GM21576 (cell line): ENCODE results near the gene CD86.
A peak's percentile ranks its signal among the peaks of the same experiment; 100 is the strongest.
"Not testable (repeated sequence)": the region's sequence is repeated elsewhere in the genome, so short reads cannot be mapped to it uniquely, and the experiment has no call there.

Experiments
- ATAC-seq: cut with Tn5 transposase; IDR thresholded peaks from one replicate; pipeline ENCODE4 v1.9.1; 2021; ENCODE audit warnings: mild to moderate bottlenecking, moderate library complexity; ENCODE audit not compliant: unreplicated experiment

The CD86 gene, protein sequence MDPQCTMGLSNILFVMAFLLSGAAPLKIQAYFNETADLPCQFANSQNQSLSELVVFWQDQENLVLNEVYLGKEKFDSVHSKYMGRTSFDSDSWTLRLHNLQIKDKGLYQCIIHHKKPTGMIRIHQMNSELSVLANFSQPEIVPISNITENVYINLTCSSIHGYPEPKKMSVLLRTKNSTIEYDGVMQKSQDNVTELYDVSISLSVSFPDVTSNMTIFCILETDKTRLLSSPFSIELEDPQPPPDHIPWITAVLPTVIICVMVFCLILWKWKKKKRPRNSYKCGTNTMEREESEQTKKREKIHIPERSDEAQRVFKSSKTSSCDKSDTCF

DNA sequence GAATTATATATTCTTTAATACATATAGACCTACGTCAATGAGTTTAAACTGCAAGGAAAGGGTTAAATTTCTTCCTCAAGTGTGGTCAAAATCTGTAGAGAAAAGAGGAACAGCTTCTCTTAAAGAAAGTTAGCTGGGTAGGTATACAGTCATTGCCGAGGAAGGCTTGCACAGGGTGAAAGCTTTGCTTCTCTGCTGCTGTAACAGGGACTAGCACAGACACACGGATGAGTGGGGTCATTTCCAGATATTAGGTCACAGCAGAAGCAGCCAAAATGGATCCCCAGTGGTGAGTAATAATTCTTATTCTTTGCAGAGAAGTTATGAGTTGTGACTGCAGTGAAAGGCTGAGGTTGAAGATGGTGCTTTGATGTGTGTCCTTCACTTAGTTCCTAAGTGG lies at the start of gene CD86:
TSS of gene CD86 (plus strand) at position 148 of the 400 bp plus-strand sequence. CDS start at position 276, 128 bp downstream.
- peak; percentile 94 for ATAC-seq

DNA sequence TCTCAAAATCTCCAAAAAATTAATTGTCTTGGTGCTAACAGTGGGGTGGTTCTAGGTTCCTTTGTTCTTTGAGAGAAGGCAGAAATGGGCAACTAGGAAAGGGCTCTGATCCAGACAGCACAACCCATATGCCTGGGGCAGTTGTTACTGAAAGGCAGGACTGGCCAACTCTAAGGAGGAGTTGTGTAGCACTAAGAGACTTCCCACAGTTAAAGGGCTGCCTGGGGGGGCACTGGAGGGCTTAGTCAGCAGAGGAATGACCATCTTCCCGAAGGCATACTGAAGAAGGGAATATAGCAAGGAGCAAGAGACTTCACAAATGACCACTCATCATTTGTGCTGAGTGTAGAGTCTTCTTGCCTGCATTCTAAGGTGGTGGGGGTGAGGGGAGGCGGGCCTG lies 48.9 kb upstream of the CD86 start:
- no peak for ATAC-seq

DNA sequence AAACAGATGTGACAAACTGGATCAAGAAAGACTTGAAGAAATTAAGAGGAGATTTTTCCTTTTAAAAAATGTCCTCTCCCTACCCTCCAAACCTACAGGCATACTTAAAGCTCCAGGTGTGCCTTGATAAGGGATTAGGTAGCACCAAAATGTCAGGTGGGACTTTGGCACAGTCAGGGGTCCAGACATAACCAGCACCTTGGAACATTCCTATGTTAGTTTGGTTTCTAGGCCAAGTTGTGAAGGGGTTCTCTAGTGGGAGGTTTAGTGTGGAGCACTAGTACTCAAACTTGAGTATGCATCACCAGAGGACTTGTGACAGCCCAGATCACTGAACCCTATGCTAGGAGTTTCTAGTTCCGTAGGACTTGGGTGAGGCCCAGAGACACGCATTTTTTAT lies 47.0 kb upstream of the CD86 start:
- ATAC-seq, result no peak

DNA sequence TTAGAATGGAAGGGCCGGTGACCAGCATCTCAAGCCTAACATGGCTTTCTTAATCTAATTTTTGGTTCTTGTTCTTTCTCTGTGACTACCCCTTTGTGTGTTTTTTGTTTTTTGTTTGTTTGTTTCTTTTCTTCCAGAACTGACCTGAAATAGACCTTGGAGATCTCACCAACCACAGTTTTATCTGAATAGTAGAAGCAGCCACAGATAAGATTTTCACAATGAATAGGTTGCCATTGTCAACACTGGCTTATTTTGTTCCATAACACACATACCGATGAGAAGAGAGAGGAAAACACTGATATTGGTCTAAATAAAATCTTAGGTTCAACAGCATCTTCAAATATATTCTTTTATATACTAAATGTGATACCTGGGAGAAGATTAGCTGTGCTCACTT lies 44.7 kb upstream of the CD86 start:
- ATAC-seq, result no peak

DNA sequence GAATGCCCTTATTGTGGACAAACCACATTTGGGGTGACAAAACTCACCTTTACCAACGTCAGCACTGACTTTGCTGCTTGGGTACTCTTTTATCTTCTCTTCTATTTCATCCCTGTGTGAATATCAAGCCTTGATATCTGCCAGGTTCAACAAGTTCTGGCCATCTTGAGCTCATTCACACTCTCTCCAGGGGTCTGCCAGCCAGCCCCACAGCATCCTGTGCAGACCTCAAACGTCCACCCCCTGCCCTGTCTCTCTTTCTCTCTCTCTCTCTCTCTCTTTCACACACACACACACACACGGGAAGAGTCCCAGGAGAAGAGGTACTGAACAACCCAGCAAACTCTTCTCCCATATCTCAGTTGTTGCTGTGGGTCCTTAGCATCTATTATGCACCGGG lies 43.8 kb upstream of the CD86 start:
- ATAC-seq, result no peak

DNA sequence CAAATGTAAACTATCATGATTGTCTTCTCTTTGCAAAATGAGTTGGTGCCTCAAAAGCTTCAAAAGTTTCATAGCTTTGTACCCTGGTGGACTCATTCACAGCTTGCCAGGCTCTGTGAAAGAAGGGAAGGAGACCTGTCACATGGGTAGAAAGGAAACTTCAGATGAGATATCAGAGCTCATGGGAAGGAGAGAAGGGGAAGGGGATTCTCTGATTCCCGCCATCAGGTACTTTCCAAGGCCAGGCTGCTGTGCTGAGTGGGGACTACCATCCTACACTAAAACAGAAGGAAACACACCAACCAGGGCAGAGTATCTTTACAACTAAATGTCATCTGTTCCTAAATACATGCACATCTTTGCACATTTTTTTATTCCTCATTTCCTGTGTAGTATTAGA lies 42.3 kb upstream of the CD86 start:
- ATAC-seq, result no peak

DNA sequence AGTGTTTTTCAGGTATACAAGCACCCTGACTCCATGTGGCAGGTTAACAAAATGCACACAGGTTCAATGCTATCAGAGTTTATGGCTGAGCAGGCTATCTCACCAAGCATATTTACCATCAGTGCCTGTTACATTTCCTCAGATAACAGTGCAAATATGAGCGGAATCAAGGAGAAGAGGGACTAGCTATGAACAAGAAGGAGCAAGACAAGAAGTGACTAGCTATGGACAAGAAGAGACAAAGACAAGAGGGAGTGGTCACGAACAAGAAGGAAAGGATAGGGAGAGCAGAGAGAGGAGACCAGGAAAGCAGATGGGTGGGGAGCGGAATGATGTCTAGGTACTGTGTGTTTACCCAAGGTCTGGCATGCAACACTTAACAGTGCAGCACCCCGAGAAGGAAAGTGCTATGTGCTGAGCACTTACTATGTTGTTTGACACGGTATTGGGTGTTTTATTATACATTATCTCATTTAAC lies 41.7 kb upstream of the CD86 start:
- ATAC-seq, result no peak

DNA sequence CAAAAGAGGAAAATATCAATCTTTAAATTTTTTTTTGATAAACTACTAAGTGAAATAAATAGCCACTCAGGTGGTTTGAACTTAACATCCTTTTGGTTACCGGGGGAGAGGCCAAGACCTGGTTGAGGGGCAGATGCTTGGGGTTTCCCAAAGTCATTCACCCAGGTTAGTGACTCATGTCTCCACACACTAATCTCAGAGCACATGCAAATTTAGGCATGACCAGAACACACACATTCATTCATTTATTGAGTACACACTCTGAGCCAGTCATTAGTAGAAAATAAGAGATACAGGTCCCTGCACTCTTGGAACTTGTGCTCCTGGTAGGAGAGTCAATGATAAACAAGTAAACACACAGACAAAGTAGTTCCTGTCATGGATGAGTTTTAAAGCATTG lies 40.4 kb upstream of the CD86 start:
- ATAC-seq, result peak; percentile 65

DNA sequence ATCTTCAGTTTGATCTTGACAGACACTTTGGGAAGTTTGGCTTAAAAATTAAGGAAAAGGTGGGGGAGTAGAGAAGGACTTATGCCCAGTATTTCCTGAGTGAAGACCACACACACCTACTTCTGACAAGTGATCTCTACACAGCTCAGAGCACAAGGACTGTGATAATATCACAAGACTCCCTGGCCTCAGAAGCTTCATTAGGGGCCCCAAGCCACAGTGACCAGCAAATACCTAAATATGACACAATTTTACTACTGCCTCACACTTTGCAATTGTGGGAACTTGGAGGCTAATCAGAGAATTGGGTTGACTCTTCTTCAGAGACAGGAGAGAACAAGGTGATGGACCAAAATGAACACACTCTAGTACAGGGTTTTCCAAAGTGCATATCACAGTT lies 35.7 kb upstream of the CD86 start:
- ATAC-seq, result no peak

DNA sequence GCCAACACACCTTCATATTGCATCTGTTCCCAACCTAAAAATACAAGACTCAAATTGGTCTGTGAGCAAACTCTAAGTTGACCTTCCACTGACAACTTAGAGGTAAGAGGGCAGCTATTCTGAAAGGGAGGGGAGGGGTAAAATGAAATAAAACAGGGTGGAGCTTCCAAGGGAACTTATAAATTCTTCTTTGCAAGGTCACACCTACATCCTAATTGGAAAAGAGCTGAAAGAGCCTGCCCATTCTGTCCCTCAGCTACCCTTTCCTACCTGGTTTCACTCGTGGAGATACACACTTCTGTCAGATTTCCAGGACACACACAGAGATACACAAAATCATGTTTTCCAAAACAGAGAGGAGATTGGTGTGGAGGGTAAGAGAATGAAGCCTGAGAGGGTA lies 34.1 kb upstream of the CD86 start:
- no peak for ATAC-seq

DNA sequence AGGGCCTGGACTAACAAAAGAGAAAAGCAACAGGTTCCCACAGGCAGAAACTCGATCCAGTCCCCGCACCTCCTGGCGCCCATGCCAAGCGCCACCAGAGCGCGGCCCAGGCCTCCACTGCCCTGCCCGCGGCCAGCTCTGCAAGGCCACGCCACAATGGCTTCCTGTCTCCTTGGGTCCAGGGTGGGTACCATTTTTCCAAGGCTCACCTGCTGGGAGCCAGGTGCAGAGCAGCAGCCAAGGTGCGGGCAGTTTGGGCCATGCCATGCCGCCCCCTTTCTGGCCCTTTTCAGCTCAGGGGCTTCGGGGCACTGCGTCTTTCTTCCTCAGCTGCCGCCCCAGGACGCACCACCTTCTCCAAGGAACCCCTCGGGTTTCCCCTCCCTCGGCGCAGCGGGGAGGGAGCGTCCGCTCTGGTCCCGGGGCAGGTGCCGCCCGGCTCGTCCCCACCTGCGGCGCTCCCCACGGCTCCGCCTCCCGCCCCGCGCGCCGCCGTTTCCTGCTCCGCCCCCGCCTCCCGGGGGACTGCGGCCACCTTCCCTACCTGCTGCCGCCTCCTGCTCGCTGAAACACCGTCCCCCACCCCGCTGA lies 33.3 kb upstream of the CD86 start, which contains the start of gene ILDR1:
TSS of gene ILDR1 (minus strand) at position 437 of the 591 bp plus-strand sequence. CDS start at position 267, 170 bp downstream.
- ATAC-seq, result no peak

DNA sequence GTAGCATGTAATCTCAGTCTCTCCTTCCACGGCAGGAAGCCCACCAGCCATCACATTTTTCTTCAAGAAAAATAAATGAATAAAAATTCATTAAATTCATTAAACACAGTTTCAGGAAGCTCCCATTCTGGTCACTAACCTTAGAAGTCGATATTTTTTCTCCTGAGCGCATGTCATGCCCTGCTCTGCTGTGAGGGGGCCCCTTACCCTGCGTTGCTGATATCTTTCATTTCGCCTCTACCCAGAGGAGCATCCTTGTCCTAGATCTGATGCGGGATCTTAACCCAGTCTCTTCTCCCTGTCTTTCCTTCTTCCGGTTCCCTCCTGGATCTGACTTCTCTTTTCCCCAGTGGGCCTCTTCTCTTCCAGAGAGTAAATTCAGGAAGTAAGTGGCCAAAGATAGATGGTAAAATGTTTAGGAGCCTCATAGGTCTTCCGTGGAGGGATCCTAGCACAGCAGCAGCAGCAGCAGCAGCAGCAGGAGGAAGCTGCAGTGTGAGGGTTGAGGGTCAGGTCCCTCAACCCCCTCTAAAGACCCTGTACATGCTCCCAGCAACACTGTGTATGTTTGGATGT lies 31.7 kb upstream of the CD86 start:
- ATAC-seq, result no peak

DNA sequence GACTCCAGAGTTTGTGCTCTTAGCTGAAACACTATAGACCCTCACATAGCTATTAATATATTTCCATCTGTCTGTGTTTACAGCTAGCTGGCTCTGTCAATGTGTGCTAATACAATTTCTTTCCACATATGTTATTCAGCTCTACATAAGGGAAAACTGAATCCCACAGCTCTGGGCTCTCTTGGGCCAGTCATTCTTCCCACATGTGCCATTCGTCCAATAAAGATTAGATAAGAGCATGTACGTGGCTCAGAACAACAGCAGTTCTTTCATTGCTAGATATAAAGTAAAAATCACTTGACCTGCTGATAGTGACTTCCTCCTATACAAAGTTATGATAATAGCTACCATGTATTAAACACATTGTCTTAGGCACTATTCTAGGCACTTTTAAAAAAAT lies 30.4 kb upstream of the CD86 start:
- ATAC-seq, result no peak

DNA sequence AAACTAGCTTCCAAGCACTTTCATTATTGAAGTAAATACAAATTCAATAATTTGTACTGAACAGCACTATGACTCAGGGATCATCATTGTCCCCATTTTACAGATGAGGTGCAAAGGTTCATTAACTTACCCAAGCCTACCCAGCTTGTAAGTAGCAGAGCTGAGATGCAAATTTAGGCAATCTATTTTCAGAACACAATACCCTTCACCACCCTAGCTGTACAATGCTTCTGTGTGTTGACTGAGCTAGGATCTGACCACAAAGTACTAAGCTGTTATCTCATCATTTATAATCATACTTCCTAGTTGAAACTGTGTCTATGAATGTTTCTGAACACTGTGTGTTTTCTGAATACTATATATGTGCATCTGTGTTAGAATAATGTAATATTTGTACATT lies 29.9 kb upstream of the CD86 start:
- ATAC-seq, result peak; percentile 89

DNA sequence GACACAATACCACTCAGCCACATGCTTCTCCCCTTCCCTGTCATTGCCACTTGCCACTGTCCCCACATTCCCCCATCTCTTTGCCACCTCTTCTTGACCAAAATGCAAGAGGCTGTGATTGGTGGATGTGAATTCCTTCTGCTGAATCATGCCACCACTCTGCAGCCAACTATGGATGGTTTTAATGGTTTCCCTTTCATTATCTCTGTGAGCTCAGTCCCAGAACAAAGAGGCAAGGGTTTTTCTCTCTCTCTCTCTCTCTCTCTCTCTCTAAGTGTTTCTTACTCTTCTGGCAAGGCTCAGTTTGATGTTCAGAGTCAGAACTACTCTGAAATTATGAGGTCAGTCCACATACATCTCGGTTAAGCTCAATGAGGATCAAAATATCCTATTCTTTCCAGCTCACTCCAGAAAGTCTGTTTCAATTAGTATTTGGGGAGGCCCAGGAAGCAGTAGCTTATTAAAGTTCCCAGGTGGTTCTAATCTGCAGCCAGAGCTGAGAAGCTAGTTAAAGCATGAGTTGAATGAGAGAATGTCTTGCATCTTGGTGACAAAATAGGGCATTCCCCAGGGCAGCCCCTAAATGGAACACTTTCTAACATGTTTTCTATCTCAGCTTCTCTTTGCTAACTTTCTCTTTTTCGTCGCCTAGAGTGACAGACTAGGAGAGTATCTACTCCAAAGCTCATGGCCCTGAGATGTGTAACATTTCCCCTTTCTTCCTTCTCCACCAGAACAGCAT lies 24.6 kb upstream of the CD86 start:
- peak; percentile 56 for ATAC-seq

DNA sequence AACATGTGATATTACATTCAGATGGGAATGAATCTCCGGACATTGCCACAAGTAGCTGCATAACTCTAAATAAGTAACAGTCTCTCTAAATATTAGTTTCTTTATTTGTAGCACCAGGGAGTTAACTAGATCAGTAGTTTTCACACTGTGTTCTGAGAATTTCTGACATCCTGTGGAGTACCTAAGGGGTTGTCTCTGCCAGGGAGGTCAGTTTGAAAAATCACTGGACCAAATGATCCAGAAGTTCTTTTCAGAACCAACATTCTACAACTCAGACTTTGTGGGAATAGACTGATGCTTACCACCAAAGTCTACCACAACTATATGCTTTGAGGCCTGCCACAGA lies 24.1 kb upstream of the CD86 start:
- ATAC-seq, result peak; percentile 25

DNA sequence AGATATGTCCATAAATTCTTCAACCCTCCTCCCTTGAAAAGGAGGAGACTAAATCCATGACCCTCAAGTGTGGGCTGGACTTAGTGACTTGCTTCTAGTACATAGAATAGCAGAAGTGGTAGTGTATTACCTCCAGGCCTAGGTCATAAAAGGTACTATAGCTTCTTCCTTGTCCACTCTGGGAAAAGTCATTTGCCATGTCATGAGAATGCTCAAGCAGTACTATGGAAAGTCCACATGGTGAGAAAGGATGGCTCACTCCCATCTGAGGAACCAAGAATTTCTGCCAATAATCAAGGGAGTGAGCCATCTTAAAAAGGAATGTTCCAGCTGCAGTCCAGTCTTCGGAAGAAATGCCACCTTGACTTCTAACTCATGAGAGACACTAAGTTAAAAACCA lies 22.6 kb upstream of the CD86 start:
- ATAC-seq, result no peak

DNA sequence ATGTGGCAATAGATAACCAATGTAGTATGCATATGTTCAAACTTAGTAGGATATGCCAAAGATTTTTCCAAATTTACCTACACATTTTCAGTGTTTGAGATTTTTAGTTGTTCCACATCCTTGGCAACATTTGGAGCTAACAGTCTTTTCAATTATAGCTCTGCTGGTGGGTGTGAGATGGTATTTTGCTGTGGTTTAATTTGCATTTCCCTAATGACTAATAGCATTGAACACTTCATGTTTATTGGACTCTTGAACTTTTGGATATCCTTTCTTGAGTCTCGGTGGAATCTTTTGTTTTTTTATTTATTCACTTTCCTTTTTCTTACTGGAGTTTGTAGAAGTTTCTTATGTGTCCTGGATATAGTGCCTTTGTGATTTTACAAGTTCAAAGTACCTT lies 22.1 kb upstream of the CD86 start:
- ATAC-seq, result no peak

DNA sequence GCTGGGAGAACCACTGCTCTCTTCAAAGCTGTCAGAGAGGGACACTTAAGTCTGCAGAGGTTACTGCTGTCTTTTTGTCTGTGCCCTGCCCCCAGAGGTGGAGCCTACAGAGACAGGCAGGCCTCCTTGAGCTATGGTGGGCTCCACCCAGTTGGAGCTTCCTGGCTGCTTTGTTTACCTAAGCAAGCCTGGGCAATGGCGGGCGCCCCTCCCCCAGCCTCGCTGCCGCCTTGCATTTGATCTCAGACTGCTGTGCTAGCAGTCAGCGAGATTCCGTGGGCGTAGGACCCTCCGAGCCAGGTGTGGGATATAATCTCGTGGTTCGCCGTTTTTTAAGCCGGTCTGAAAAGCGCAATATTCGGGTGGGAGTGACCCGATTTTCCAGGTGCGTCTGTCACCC lies 7.9 kb upstream of the CD86 start:
- ATAC-seq, result not testable (repeated sequence)

DNA sequence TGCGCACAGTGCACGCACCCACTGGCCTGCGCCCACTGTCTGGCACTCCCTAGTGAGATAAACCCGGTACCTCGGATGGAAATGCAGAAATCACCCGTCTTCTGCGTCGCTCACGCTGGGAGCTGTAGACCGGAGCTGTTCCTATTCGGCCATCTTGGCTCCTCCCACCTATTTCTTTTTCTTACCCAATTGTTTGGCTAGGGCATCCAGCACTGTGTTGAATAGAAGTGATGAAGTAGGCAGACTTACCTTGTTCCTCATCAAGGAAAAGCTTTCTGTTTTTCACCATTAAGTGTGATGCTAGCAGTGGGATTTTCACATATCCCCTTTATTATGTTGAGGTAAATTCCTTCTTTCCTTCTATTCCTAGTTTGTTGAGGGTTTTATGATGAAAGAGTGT lies 7.4 kb upstream of the CD86 start:
- ATAC-seq, result not testable (repeated sequence)

DNA sequence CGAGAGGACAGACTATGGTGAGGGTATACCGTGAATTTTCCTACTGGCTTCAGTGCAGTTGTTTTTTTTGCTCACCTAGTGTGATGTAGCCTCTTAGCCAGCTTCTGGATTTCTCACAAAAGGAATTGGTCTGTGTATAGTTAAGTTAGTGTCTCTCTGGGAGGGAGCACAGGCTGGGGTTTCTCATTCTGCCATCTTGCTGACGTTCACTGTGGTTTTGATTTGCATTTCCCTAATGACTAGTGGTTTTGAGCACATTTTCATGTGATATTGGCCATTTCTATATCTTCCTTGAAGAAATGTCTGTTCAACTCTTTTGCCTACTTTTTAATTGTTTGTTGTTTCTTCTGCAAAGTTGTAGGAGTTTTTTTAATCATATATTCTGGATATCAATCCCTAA lies 2.2 kb upstream of the CD86 start:
- no peak for ATAC-seq

DNA sequence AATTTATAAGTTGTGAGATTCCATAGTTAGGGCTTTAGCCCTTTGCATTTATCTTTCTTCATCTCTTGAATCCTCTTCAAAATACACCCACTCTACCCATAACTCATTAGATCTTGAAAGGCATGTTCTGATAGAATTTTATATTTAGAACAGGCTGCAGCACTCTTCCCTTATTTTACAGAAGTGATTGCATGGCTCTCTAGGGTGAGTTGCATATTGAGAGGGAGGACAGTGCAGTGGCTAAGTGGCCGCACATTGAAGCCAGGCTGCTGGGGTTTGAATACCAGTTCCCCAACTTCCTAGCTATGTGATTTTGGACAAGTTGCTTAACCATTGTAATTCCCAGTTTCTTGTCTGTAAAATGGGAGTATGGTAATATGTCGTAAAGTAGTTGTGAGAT lies 2.5 kb downstream of the CD86 start:
- ATAC-seq, result no peak
